HepG2 (cell line): ENCODE data around the gene PRR14. TPM values are rescaled to one million over a fixed set of nuclear protein-coding genes. Genes with fewer than 3 reads are reported as not detected.
"Not testable (repeated sequence)": the region's sequence is repeated elsewhere in the genome, so short reads cannot be mapped to it uniquely, and the experiment has no call there.

Experiments used
- ATAC-seq: fragments of 200-7000 bp; cut with Tn5 transposase; 3 replicates; pipeline ENCODE4 v1.9.1; 2020; ENCODE audit warnings: mild to moderate bottlenecking, moderate library complexity
- BruUV-seq: library from RNA; stranded (reverse); fragments of 400-500 nt; replicated peaks from 2 replicates; lab custom pipeline; 2021; lab: Mats Ljungman, UMichigan
- CTCF ChIA-PET: fragments of 300-600 bp; formaldehyde crosslinking; extraction: SDS; loops from one replicate; lab custom pipeline; 2021; ENCODE audit warnings: low total read pairs, inconsistent platforms, low intra/inter-chr PET ratio; lab: Yijun Ruan, JAX
- POLR2A ChIA-PET: fragments of 350-600 bp; sonication (Branson Sonifier 250); formaldehyde crosslinking; loops from one replicate; lab custom pipeline; 2020; ENCODE audit warnings: antibody characterized with exemption, inconsistent platforms; lab: Yijun Ruan, JAX
- DNase-seq: peaks from one replicate; pipeline ENCODE4 v3.0.0-alpha.2; 2015; ENCODE audit warnings: low spot score
- FAIRE-seq: peaks from 3 replicates; lab custom pipeline; 2011; peaks lifted over from hg19 to GRCh38; lab: Jason Lieb, UNC
- H2AFZ ChIP-seq: one replicate; pipeline ENCODE4 v1.6.1; 2011; ENCODE audit warnings: low read length, inconsistent platforms
- H3K27ac ChIP-seq: fragments of 300-600 bp; 3 replicates; pipeline ENCODE4 v1.8.0; 2011; ENCODE audit warnings: mixed run types, mild to moderate bottlenecking, mixed read lengths, low read length, inconsistent platforms; ENCODE audit not compliant: insufficient read depth; ENCODE audit errors: extremely low read length
- H3K27me3 ChIP-seq, 2 experiments: fragments of 200-600 bp in 1 of 2; 2 replicates in 1 of 2; 3 replicates in 1 of 2; pipeline versions ENCODE4 v1.6.0 to v1.8.0; 2011; ENCODE audit warnings: low read length in 2 of 2, mild to moderate bottlenecking in 2 of 2, moderate library complexity in 2 of 2, inconsistent platforms in 1 of 2; ENCODE audit not compliant: insufficient read depth in 2 of 2, control insufficient read depth in 1 of 2
- H3K36me3 ChIP-seq, 2 experiments: fragments of 200-600 bp in 1 of 2; replicated peaks in 1 of 2; 2 replicates in 1 of 2; 3 replicates in 1 of 2; pipeline versions ENCODE4 v1.5.1 to v1.8.0; 2011; ENCODE audit warnings: low read length in 2 of 2, inconsistent platforms in 1 of 2; ENCODE audit not compliant: insufficient read depth in 2 of 2, control insufficient read depth in 1 of 2
- H3K4me1 ChIP-seq: 2 replicates; pipeline ENCODE4 v1.5.1; 2012; ENCODE audit warnings: low read length, inconsistent platforms; ENCODE audit not compliant: insufficient read depth
- H3K4me2 ChIP-seq: 2 replicates; pipeline ENCODE4 v1.6.0; 2011; ENCODE audit warnings: low read depth, low read length, inconsistent platforms
- H3K4me3 ChIP-seq, 3 experiments: fragments of 200-600 bp in 1 of 3; sonication (generic), shearing (Covaris generic) in 1 of 3; replicated peaks in 1 of 3; 2 replicates each; pipeline ENCODE4 v1.5.1; 2011 to 2016; ENCODE audit warnings: low read length in 3 of 3, inconsistent platforms in 2 of 3, low read depth in 2 of 3, mild to moderate bottlenecking in 2 of 3, control low read depth in 1 of 3, mixed read lengths in 1 of 3; ENCODE audit not compliant: insufficient read depth in 1 of 3
- H3K79me2 ChIP-seq: one replicate; pipeline ENCODE4 v1.6.1; 2011; ENCODE audit warnings: low read length, inconsistent platforms; ENCODE audit not compliant: insufficient read depth
- H3K9ac ChIP-seq: 2 replicates; pipeline ENCODE4 v1.6.0; 2011; ENCODE audit warnings: mild to moderate bottlenecking, low read depth, low read length, inconsistent platforms; ENCODE audit not compliant: insufficient read depth
- H3K9me3 ChIP-seq: 2 replicates; pipeline ENCODE4 v1.5.1; 2012; ENCODE audit warnings: mild to moderate bottlenecking, low read length
- H4K20me1 ChIP-seq: 2 replicates; pipeline ENCODE4 v1.6.0; 2011; ENCODE audit warnings: inconsistent platforms, mild to moderate bottlenecking, low read length, moderate library complexity; ENCODE audit not compliant: insufficient read depth
- KLF15 ChIP-seq: sonication (generic); formaldehyde crosslinking; IDR thresholded peaks from 2 replicates; pipeline ENCODE4 v1.8.1; 2023; ENCODE audit warnings: borderline replicate concordance, mild to moderate bottlenecking, inconsistent platforms, missing genetic modification reagents, mixed read lengths
- ZNF17 ChIP-seq: sonication (generic); formaldehyde crosslinking; IDR thresholded peaks from 2 replicates; pipeline ENCODE4 v1.5.0; 2020; ENCODE audit warnings: mild to moderate bottlenecking, missing genetic modification reagents
- ZNF460 ChIP-seq: sonication (generic); formaldehyde crosslinking; IDR thresholded peaks from 2 replicates; pipeline ENCODE4 v1.5.1; 2020; ENCODE audit warnings: missing genetic modification reagents, mild to moderate bottlenecking, borderline replicate concordance
- WGBS: methylation state at CpG from one replicate; pipeline ENCODE4 v1.1.6; 2017; ENCODE audit warnings: low lambda C conversion rate; 5-methylcytosine and 5-hydroxymethylcytosine counted together
- in situ Hi-C: cut with HindIII; loops from 2 replicates; pipeline ENCODE4 v1.10.0; 2017; ENCODE audit warnings: low pct_unique_long_range_greater_than_20kb; ENCODE audit not compliant: extremely low pct_ligation_motif_present
- intact Hi-C: fragments of 100-400 bp; cut with micrococcal nuclease; formaldehyde crosslinking; loops from one replicate; pipeline ENCODE4 v1.10.0; 2022; ENCODE audit not compliant: unreplicated experiment
- polyA plus RNA-seq, 8 experiments: library from polyadenylated mRNA; depleted of rRNA in 3 of 8; stranded (reverse) in 7 of 8; unstranded in 1 of 8; fragments of >200 nt; fragmentation: Illumina TruSeq in 4 of 8; extraction: Trizol in 4 of 8; gene quantifications; 2 replicates each; pipeline versions ENCODE4 v1.2.1 to v1.2.3, GENCODE V29; 2011 to 2016; ENCODE audit warnings: low read depth in 4 of 8, missing spikeins in 1 of 8, mixed read lengths in 1 of 8; ENCODE audit not compliant: insufficient read depth in 1 of 8
- total RNA-seq, 5 experiments: library from RNA; depleted of rRNA; stranded (reverse); fragments of >200 nt; fragmentation: Illumina TruSeq; extraction: Trizol; gene quantifications; 2 replicates each; pipeline ENCODE4 v1.2.3, GENCODE V29; 2016; ENCODE audit warnings: low read depth in 1 of 5

The PRR14 gene
- total and polyA plus RNA-seq, 2 of the 13 experiments (the other 11 are each of a cell fraction or from before 2014, with no cell fraction given), result 8.4 to 11.0 TPM

- no peak for FAIRE-seq
- no TSS peak for BruUV-seq
Measured at GRCh38 chr16:30694926-30695693, 44.4 kb downstream of the PRR14 start.

GRCh38 chr16:30696646-30697045, 45.9 kb downstream of the PRR14 start:
- in situ Hi-C loops, H3K9ac ChIP-seq, BruUV-seq, CTCF ChIA-PET, H3K9me3 ChIP-seq, ATAC-seq, H3K27me3 ChIP-seq, FAIRE-seq, H3K27ac ChIP-seq, H2AFZ ChIP-seq, DNase-seq, H3K4me3 ChIP-seq, H3K4me2 ChIP-seq: not testable (repeated sequence)
- 90% methylated on average over 3 of the region's 3 CpGs for WGBS
- Histone ChIP-seq H4K20me1 (peaks cover 16% of the 10 kb centered on the region; the same call in 1 of the 2 replicates), H3K79me2 (peaks cover 29% of the 10 kb centered on the region), H3K4me1 (peaks cover 39% of the 10 kb centered on the region), H3K36me3 (peaks cover 5 to 19% of the 10 kb centered on the region in 2 experiments)
- peak; percentile 74 for TF ChIP-seq ZNF460 (CRISPR knock-in tag)
- intact Hi-C loops, result loop anchor here (5.0 to 10.0 kb wide), 3 partner anchors 51 to 228 kb away; partner anchors contain the start of genes FBXL19, PHKG2 and ZNF768
- POLR2A ChIA-PET, result interaction anchor here (2.1 kb wide), 1 partner anchor 38 kb away, joined by 15 read pairs; the partner anchor contains the start of gene FBRS

More at GRCh38 chr16:30694926-30695693, 44.4 kb downstream of the PRR14 start:
- ChIA-PET CTCF (no interaction called here), POLR2A (interaction anchor here (2.6 kb wide), 1 partner anchor 36 kb away, joined by 12 read pairs; the partner anchor contains the start of gene FBRS)
- DNase-seq (no peak), ATAC-seq (no peak)
- Histone ChIP-seq H3K4me2 (no peak overlapping the region), H4K20me1 (peaks cover 12% of the 10 kb centered on the region; the same call in 1 of the 2 replicates), H2AFZ (no peak overlapping the region), H3K27ac (no peak overlapping the region), H3K36me3 (peaks cover 0 to 4% of the 10 kb centered on the region in 2 experiments; a peak in 1 of 5 replicates), H3K4me3 (no peak overlapping the region), H3K9ac (no peak overlapping the region), H3K9me3 (no peaks in the 10 kb centered on the region), H3K79me2 (peaks cover 14% of the 10 kb centered on the region), H3K27me3 (no peaks in the 10 kb centered on the region), H3K4me1 (peaks cover 39% of the 10 kb centered on the region)
- in situ Hi-C loops (no loop called here), intact Hi-C loops (loop anchor here (2.0 to 10.0 kb wide), 4 partner anchors 44 to 230 kb away; partner anchors contain the start of genes FBXL19, PHKG2, PRR14 and ZNF768)
- TF ChIP-seq ZNF17, result 0 out of 2 replicates have a peak, but pooled peaks have one; percentile 31
- TF ChIP-seq KLF15 (CRISPR knock-in tag), result no peak
- 87% methylated on average over 11 of the region's 11 CpGs for WGBS
